K562 (cell line): ENCODE measurements around the gene PAAF1. TPM values are rescaled to one million over a fixed set of nuclear protein-coding genes. Genes with fewer than 3 reads are reported as not detected.

Experiments used
- ATAC-seq: fragments of 200-7000 bp; cut with Tn5 transposase; 3 replicates; pipeline ENCODE4 v1.9.1; 2020; ENCODE audit warnings: moderate library complexity
- BruUV-seq: library from RNA; stranded (reverse); fragments of 400-500 nt; replicated peaks from 2 replicates; lab custom pipeline; 2021; lab: Mats Ljungman, UMichigan
- CTCF ChIA-PET: fragments of 300-600 bp; formaldehyde crosslinking; extraction: SDS; loops from one replicate; lab custom pipeline; 2021; ENCODE audit warnings: low intra/inter-chr PET ratio; lab: Yijun Ruan, JAX
- POLR2A ChIA-PET: fragments of 300-600, 350-650 bp; sonication (Branson Sonifier 250); formaldehyde crosslinking; extraction: SDS; loops from one replicate; lab custom pipeline; 2021; ENCODE audit warnings: antibody characterized with exemption, inconsistent platforms; lab: Yijun Ruan, JAX
- DNase-seq, 4 experiments: peaks; one replicate each; pipeline versions ENCODE4 v3.0.0 to v3.0.0-alpha.2; 2011 to 2018; ENCODE audit warnings: low spot score in 3 of 4, mixed read lengths in 3 of 4; ENCODE audit errors: extremely low read depth in 1 of 4
- FAIRE-seq: peaks from 2 replicates; lab custom pipeline; 2011; peaks lifted over from hg19 to GRCh38; lab: Jason Lieb, UNC
- H2AFZ ChIP-seq: 2 replicates; pipeline ENCODE4 v1.6.0; 2011; ENCODE audit warnings: low read depth, low read length, control low read depth, inconsistent platforms
- H3K27ac ChIP-seq: fragments of 200-600 bp; 3 replicates; pipeline ENCODE4 v1.8.0; 2011; ENCODE audit warnings: low read depth, mild to moderate bottlenecking, control low read depth, inconsistent platforms, low read length, moderate library complexity, mixed read lengths; ENCODE audit errors: extremely low read depth
- H3K27me3 ChIP-seq, 2 experiments: fragments of 300-600 bp in 1 of 2; 2 replicates in 1 of 2; 3 replicates in 1 of 2; pipeline versions ENCODE4 v1.6.0 to v1.8.0; 2011; ENCODE audit warnings: inconsistent platforms in 2 of 2, low read length in 2 of 2, mild to moderate bottlenecking in 1 of 2, mixed read lengths in 1 of 2, moderate library complexity in 1 of 2; ENCODE audit not compliant: control insufficient read depth in 2 of 2, insufficient read depth in 2 of 2
- H3K36me3 ChIP-seq: fragments of 300-600 bp; 3 replicates; pipeline ENCODE4 v1.8.0; 2011; ENCODE audit warnings: mild to moderate bottlenecking, low read length, inconsistent platforms; ENCODE audit not compliant: control insufficient read depth, insufficient read depth
- H3K4me1 ChIP-seq, 2 experiments: fragments of 200-600 bp in 1 of 2; replicated peaks in 1 of 2; 2 replicates in 1 of 2; 3 replicates in 1 of 2; pipeline versions ENCODE4 v1.5.1 to v1.8.0; 2011; ENCODE audit warnings: inconsistent platforms in 2 of 2, low read length in 2 of 2, mild to moderate bottlenecking in 1 of 2, mixed read lengths in 1 of 2, moderate library complexity in 1 of 2; ENCODE audit not compliant: control insufficient read depth in 2 of 2, insufficient read depth in 2 of 2
- H3K4me2 ChIP-seq: 2 replicates; pipeline ENCODE4 v1.6.1; 2011; ENCODE audit warnings: low read length, control low read depth, inconsistent platforms, mixed read lengths; ENCODE audit not compliant: insufficient read depth
- H3K4me3 ChIP-seq: fragments of 200-600 bp; sonication (generic), shearing (Covaris generic); 2 replicates; pipeline ENCODE4 v1.5.1; 2016; ENCODE audit warnings: control low read depth, inconsistent platforms
- H3K79me2 ChIP-seq: fragments of 200-600 bp; 3 replicates; pipeline ENCODE4 v1.8.0; 2011; ENCODE audit warnings: low read length, inconsistent platforms; ENCODE audit not compliant: control insufficient read depth, insufficient read depth
- H3K9ac ChIP-seq, 2 experiments: 2 replicates each; pipeline versions ENCODE4 v1.6.0 to v1.6.1; 2011; ENCODE audit warnings: low read depth in 2 of 2, low read length in 2 of 2, control low read depth in 1 of 2, inconsistent platforms in 1 of 2, mild to moderate bottlenecking in 1 of 2, mixed read lengths in 1 of 2; ENCODE audit not compliant: insufficient read depth in 1 of 2
- H3K9me1 ChIP-seq: one replicate; pipeline ENCODE4 v1.6.0; 2011; ENCODE audit warnings: inconsistent platforms, mild to moderate bottlenecking, low read length, moderate library complexity; ENCODE audit not compliant: control insufficient read depth, insufficient read depth
- H3K9me3 ChIP-seq: replicated peaks from 2 replicates; pipeline ENCODE4 v1.5.1; 2011; ENCODE audit warnings: low read depth, low read length, inconsistent platforms; ENCODE audit not compliant: control insufficient read depth, insufficient read depth
- H4K20me1 ChIP-seq: replicated peaks from 2 replicates; pipeline ENCODE4 v1.6.1; 2011; ENCODE audit warnings: low read length, inconsistent platforms, mixed read lengths; ENCODE audit not compliant: control insufficient read depth, insufficient read depth
- GTF3C2 ChIP-seq: IDR thresholded peaks from 3 replicates; pipeline ENCODE4 v1.6.1; 2011; ENCODE audit warnings: borderline replicate concordance, mild to moderate bottlenecking, moderate library complexity; ENCODE audit not compliant: insufficient read length; ENCODE audit errors: extremely low read depth
- HNRNPUL1 ChIP-seq: fragments of 200-400 bp; formaldehyde crosslinking; IDR thresholded peaks from 2 replicates; pipeline ENCODE4 v1.6.1; 2017; ENCODE audit warnings: low read length
- NR2F6 ChIP-seq: fragments of 450-650 bp; formaldehyde crosslinking; IDR thresholded peaks from 2 replicates; pipeline ENCODE4 v1.4.0; 2020; ENCODE audit warnings: mild to moderate bottlenecking
- WGBS: fragments of 100-300 bp; shearing (Covaris generic); methylation state at CpG from one replicate; pipeline ENCODE4 v1.1.6; 2016; ENCODE audit warnings: low coverage, mixed read lengths; ENCODE audit not compliant: insufficient coverage; ENCODE audit errors: missing lambda C conversion rate; 5-methylcytosine and 5-hydroxymethylcytosine counted together
- in situ Hi-C: fragments of 300-500 bp; cut with MboI; formaldehyde crosslinking; loops from 4 replicates; pipeline ENCODE4 v1.15.0; 2018; ENCODE audit warnings: inconsistent platforms, mixed read lengths
- intact Hi-C: fragments of 100-400 bp; cut with micrococcal nuclease; formaldehyde crosslinking; loops from 2 replicates; pipeline ENCODE4 v1.14.2; 2022
- polyA plus RNA-seq, 8 experiments: library from polyadenylated mRNA; depleted of rRNA in 4 of 8; stranded (reverse) in 5 of 8; unstranded in 3 of 8; fragments of >200 nt; fragmentation: Nextera tagmentation in 2 of 8; fragmentation: Illumina TruSeq in 1 of 8; extraction: Ambion mirVana in 2 of 8; extraction: Trizol in 1 of 8; gene quantifications; 2 replicates each; pipeline versions ENCODE4 v1.2.1 to v1.2.3, GENCODE V29; 2011 to 2014; ENCODE audit warnings: inconsistent platforms in 1 of 8, missing spikeins in 1 of 8
- total RNA-seq, 7 experiments: library from RNA; depleted of rRNA in 6 of 7; stranded (reverse); fragments of >200 nt in 6 of 7; fragmentation: Illumina TruSeq in 2 of 7; extraction: Trizol in 2 of 7; gene quantifications; 2 replicates each; pipeline versions ENCODE4 v1.2.1 to v1.2.3, GENCODE V29; 2011 to 2021; ENCODE audit warnings: low replicate concordance in 1 of 7

The PAAF1 gene
- total and polyA plus RNA-seq, 9 of the 15 experiments (the other 6 are each of a cell fraction or from before 2014, with no cell fraction given), result 13.5 to 78.6 (median 23.3) TPM

- Histone ChIP-seq H3K27me3 (no peaks in the 10 kb centered on the region; a peak in 1 of 5 replicates), H3K4me1 (no peaks in the 10 kb centered on the region; a peak in 1 of 5 replicates), H3K27ac (no peak overlapping the region), H3K79me2 (no peaks in the 10 kb centered on the region), H3K9me1 (no peaks in the 10 kb centered on the region), H3K36me3 (no peaks in the 10 kb centered on the region), H3K4me2 (no peak overlapping the region), H3K9ac (peak overlapping the region in 1 of 2 experiments; percentile 27; a peak in 1 of 4 replicates), H4K20me1 (no peaks in the 10 kb centered on the region), H3K9me3 (peaks cover 3% of the 10 kb centered on the region; the same call in 1 of the 2 replicates), H2AFZ (no peak overlapping the region), H3K4me3 (no peak overlapping the region)
- 17% methylated on average over 2 of the region's 4 CpGs for WGBS
- TF ChIP-seq HNRNPUL1, result no peak
- no peak for TF ChIP-seq NR2F6 (CRISPR knock-in tag)
- TF ChIP-seq GTF3C2, result no peak
- CTCF ChIA-PET, result no interaction called here
- in situ Hi-C loops, result no loop called here
- no peak for ATAC-seq
- POLR2A ChIA-PET, result interaction anchor here (1.0 to 1.1 kb wide), 2 partner anchors 8 to 21 kb away, joined by 3 to 5 read pairs; no protein-coding TSS in a partner anchor
- no TSS peak for BruUV-seq
- DNase-seq, result no peak
- intact Hi-C loops, result no loop called here
- FAIRE-seq, result no peak
Measured at GRCh38 chr11:73949246-73949645, 72.4 kb downstream of the PAAF1 start.
